ENCODE measurements around the gene COL18A1. TPM values are rescaled to one million over a fixed set of nuclear protein-coding genes. Genes with fewer than 3 reads are reported as not detected.

The COL18A1 gene
- polyA plus RNA-seq, 3 donors = 0.80 to 4.1 (median 1.1) TPM

DNA sequence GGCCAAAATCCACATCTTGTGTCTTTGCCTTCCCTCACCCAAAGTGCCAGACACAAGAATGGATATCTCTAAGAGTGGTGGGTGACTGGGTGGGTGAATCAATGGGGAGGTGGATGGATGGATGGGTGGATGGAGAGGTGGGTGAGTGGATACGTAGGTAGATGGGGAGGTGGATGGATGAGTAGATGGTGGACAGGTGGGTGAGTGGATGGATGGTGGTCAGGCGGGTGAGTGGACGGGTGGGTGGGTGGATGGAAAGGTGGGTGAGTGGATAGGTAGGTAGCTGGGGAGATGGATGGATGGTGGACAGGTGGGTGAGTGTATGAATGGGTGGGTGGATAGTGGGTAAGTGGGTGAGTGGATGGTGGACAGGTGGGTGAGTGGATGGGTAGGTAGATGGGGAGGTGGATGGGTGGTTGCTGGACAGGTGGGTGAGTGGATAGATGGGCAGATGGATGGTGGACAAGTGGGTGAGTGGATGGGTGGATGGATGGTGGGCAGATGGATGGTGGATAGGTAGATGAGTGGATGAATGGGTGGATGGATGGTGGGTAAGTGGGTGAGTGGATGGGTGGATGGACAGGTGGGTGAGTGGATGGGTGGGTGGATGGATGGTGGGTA, 103.0 kb downstream of the COL18A1 start:
- 100% methylated on average over 3 of the region's 3 CpGs for WGBS (ENCODE audit: insufficient coverage)
- Histone ChIP-seq H4K20me1 (ENCODE audit: insufficient read depth, low read length) (no peaks in the 10 kb centered on the region), H3K4me1 (ENCODE audit: control insufficient read depth in 1 of 2, insufficient read depth in 2 of 2, low read length in 2 of 2) (no peaks in the 10 kb centered on the region), H3K27ac (ENCODE audit: low read depth in 1 of 2, low read length in 2 of 2) (no peak overlapping the region), H3K4me2 (replicated peaks; ENCODE audit: extremely low read depth, low read length, poor library complexity, severe bottlenecking) (no peak overlapping the region), H3K79me2 (ENCODE audit: insufficient read depth, low read length) (no peaks in the 10 kb centered on the region), H3K9ac (ENCODE audit: insufficient read depth, low read length, poor library complexity, severe bottlenecking) (no peak overlapping the region), H2AFZ (ENCODE audit: insufficient read depth, low read depth, low read length, poor library complexity, severe bottlenecking) (no peak overlapping the region), H3K36me3 (replicated peaks in 1 of 2; ENCODE audit: control insufficient read depth in 1 of 2, insufficient read depth in 2 of 2, low read length in 2 of 2) (peaks cover 7 to 16% of the 10 kb centered on the region in 2 donors), H3K27me3 (ENCODE audit: control insufficient read depth in 2 of 2, insufficient read depth in 2 of 2, low read length in 2 of 2) (no peaks in the 10 kb centered on the region), H3K4me3 (replicated peaks in 1 of 3; ENCODE audit: low read depth in 2 of 3, low read length in 3 of 3) (no peak overlapping the region), H3K9me3 (replicated peaks in 1 of 2; ENCODE audit: control insufficient read depth in 1 of 2, insufficient read depth in 1 of 2, low read length in 2 of 2) (no peaks in the 10 kb centered on the region)
- no peak for TF ChIP-seq CTCF (IDR thresholded peaks at IDR 0.05)
- Mint-ChIP-seq H3K4me3 (no peak overlapping the region), H3K9me3 (peaks cover 0 to 4% (median 0%) of the 10 kb centered on the region in 7 donors), H3K27ac (peak overlapping the region in 1 of 7 donors; percentile 36), H3K4me1 (peaks cover 5% of the 10 kb centered on the region), H3K27me3 (ENCODE audit: low read depth in 3 of 3) (peaks cover 0 to 5% (median 4%) of the 10 kb centered on the region in 3 donors), H3K36me3 (peaks cover 10 to 17% of the 10 kb centered on the region in 2 donors)
- intact Hi-C loops (cut with micrococcal nuclease) = no loop called here
- no peak for DNase-seq

DNA sequence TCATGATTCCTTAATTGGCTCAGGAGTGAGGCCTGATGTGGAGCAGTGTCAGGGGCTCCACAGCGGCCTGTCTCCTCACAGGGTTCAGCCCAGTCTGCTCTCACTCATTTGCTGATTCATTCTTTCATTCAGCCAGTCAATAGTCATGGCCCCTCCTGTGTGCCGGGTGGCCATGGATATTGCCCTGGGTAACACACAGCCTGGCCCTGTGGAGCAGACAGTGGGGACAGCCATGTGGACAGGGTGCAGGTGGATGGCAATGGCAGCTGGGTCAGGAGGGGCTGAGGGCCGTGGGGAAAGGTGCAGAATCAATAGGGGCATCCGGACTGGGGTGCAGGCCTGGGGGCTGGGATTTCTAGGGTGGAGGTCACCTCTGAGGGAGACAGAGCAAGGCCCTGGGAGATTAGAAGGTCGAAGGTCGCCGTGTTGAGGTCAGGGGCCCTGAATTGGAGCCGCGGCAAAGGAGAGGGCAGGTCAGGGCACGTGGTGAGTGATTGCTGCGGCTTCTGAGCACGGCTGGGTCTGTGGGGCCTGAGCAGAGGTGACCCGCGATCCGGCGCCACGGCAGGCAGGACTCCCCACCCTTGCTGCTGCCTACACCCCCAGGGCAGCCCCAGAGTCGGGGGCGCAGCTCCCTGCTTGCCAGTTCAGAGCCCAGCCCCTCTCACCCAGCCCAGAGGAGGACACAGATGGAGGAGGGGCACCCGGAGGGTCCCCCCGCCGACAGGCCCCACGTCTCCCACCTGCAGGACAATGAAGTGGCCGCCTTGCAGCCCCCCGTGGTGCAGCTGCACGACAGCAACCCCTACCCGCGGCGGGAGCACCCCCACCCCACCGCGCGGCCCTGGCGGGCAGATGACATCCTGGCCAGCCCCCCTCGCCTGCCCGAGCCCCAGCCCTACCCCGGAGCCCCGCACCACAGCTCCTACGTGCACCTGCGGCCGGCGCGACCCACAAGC, 103.9 kb downstream of the COL18A1 start:
- Mint-ChIP-seq H3K9me3 (peaks cover 0 to 2% (median 0%) of the 10 kb centered on the region in 7 donors), H3K36me3 (peaks cover 14 to 26% of the 10 kb centered on the region in 2 donors), H3K4me1 (peaks cover 5% of the 10 kb centered on the region), H3K27ac (peak overlapping the region in 3 of 7 donors; percentile 12 to 62 (median 43)), H3K27me3 (ENCODE audit: low read depth in 3 of 3) (peaks cover 0 to 4% (median 3%) of the 10 kb centered on the region in 3 donors), H3K4me3 (no peak overlapping the region)
- Histone ChIP-seq H3K4me1 (ENCODE audit: control insufficient read depth in 1 of 2, insufficient read depth in 2 of 2, low read length in 2 of 2) (no peaks in the 10 kb centered on the region), H3K4me3 (replicated peaks in 1 of 3; ENCODE audit: low read depth in 2 of 3, low read length in 3 of 3) (no peak overlapping the region), H3K27ac (ENCODE audit: low read depth in 1 of 2, low read length in 2 of 2) (no peak overlapping the region), H3K27me3 (ENCODE audit: control insufficient read depth in 2 of 2, insufficient read depth in 2 of 2, low read length in 2 of 2) (no peaks in the 10 kb centered on the region), H3K79me2 (ENCODE audit: insufficient read depth, low read length) (no peaks in the 10 kb centered on the region), H3K36me3 (replicated peaks in 1 of 2; ENCODE audit: control insufficient read depth in 1 of 2, insufficient read depth in 2 of 2, low read length in 2 of 2) (peaks cover 16 to 25% of the 10 kb centered on the region in 2 donors), H3K9me3 (replicated peaks in 1 of 2; ENCODE audit: control insufficient read depth in 1 of 2, insufficient read depth in 1 of 2, low read length in 2 of 2) (no peaks in the 10 kb centered on the region), H2AFZ (ENCODE audit: insufficient read depth, low read depth, low read length, poor library complexity, severe bottlenecking) (no peak overlapping the region), H3K4me2 (replicated peaks; ENCODE audit: extremely low read depth, low read length, poor library complexity, severe bottlenecking) (no peak overlapping the region), H3K9ac (ENCODE audit: insufficient read depth, low read length, poor library complexity, severe bottlenecking) (no peak overlapping the region), H4K20me1 (ENCODE audit: insufficient read depth, low read length) (no peaks in the 10 kb centered on the region)
- intact Hi-C loops (cut with micrococcal nuclease) = no loop called here
- DNase-seq = no peak
- WGBS (ENCODE audit: insufficient coverage) = 81% methylated on average over 21 of the region's 42 CpGs
- TF ChIP-seq CTCF (IDR thresholded peaks at IDR 0.05) = no peak

Data from CD14-positive monocyte (primary cell).